CD14-positive monocyte (primary cell): Measurements from ENCODE around the gene ATG4D. TPM values are rescaled to one million over a fixed set of nuclear protein-coding genes. Genes with fewer than 3 reads are reported as not detected.

Experiments
- DNase-seq, 3 donors: peaks; one replicate each; pipeline ENCODE4 v3.0.0-alpha.2; 2011 to 2022
- H2AFZ ChIP-seq: 2 replicates; pipeline ENCODE4 v1.6.0; 2012; ENCODE audit warnings: mild to moderate bottlenecking, low read depth, low read length, inconsistent platforms; ENCODE audit not compliant: insufficient read depth, poor library complexity, severe bottlenecking
- H3K27ac ChIP-seq, 2 donors: 1 replicate in 1 of 2; 2 replicates in 1 of 2; pipeline ENCODE4 v1.5.1; 2012 to 2013; ENCODE audit warnings: low read length in 2 of 2, control low read depth in 1 of 2, inconsistent platforms in 1 of 2, low read depth in 1 of 2, mild to moderate bottlenecking in 1 of 2
- H3K27me3 ChIP-seq, 2 donors: one replicate each; pipeline versions ENCODE4 v1.6.0 to v1.6.1; 2011 to 2013; ENCODE audit warnings: low read length in 2 of 2; ENCODE audit not compliant: control insufficient read depth in 2 of 2, insufficient read depth in 2 of 2
- H3K36me3 ChIP-seq, 2 donors: replicated peaks in 1 of 2; 1 replicate in 1 of 2; 2 replicates in 1 of 2; pipeline versions ENCODE4 v1.5.1 to v1.6.1; 2012 to 2013; ENCODE audit warnings: low read length in 2 of 2, control low read depth in 1 of 2, inconsistent platforms in 1 of 2, mild to moderate bottlenecking in 1 of 2; ENCODE audit not compliant: insufficient read depth in 2 of 2, control insufficient read depth in 1 of 2
- H3K4me1 ChIP-seq, 2 donors: 1 replicate in 1 of 2; 2 replicates in 1 of 2; pipeline versions ENCODE4 v1.5.1 to v1.6.1; 2012 to 2013; ENCODE audit warnings: low read length in 2 of 2, control low read depth in 1 of 2, inconsistent platforms in 1 of 2, mild to moderate bottlenecking in 1 of 2, moderate library complexity in 1 of 2; ENCODE audit not compliant: insufficient read depth in 2 of 2, control insufficient read depth in 1 of 2
- H3K4me2 ChIP-seq: replicated peaks from 2 replicates; pipeline ENCODE3; 2012; ENCODE audit warnings: low read length, moderate library complexity, mild to moderate bottlenecking; ENCODE audit not compliant: poor library complexity, severe bottlenecking; ENCODE audit errors: extremely low read depth
- H3K4me3 ChIP-seq, 3 experiments: fragments of 200-600 bp in 1 of 3; sonication (generic) in 1 of 3; replicated peaks in 1 of 3; 1 replicate in 2 of 3; 2 replicates in 1 of 3; pipeline ENCODE4 v1.5.1; 2011 to 2013; ENCODE audit warnings: low read length in 3 of 3, mild to moderate bottlenecking in 3 of 3, control low read depth in 2 of 3, low read depth in 2 of 3, inconsistent platforms in 1 of 3, moderate library complexity in 1 of 3
- H3K79me2 ChIP-seq: 2 replicates; pipeline ENCODE4 v1.6.0; 2012; ENCODE audit warnings: mild to moderate bottlenecking, control low read depth, inconsistent platforms, low read length, moderate library complexity; ENCODE audit not compliant: insufficient read depth
- H3K9ac ChIP-seq: 2 replicates; pipeline ENCODE4 v1.6.0; 2017; ENCODE audit warnings: low read length, mild to moderate bottlenecking; ENCODE audit not compliant: insufficient read depth, poor library complexity, severe bottlenecking
- H3K9me3 ChIP-seq, 2 donors: replicated peaks in 1 of 2; 1 replicate in 1 of 2; 2 replicates in 1 of 2; pipeline versions ENCODE4 v1.5.1 to v1.6.1; 2012 to 2013; ENCODE audit warnings: low read length in 2 of 2, control low read depth in 1 of 2; ENCODE audit not compliant: control insufficient read depth in 1 of 2, insufficient read depth in 1 of 2
- H4K20me1 ChIP-seq: 2 replicates; pipeline ENCODE4 v1.6.0; 2012; ENCODE audit warnings: mild to moderate bottlenecking, low read length, control low read depth, moderate library complexity; ENCODE audit not compliant: insufficient read depth
- H3K27ac Mint-ChIP-seq, 7 donors: one replicate each; pipeline ENCODE4 v1.8.0; 2020; ENCODE audit warnings: mild to moderate bottlenecking in 7 of 7, mixed read lengths in 7 of 7, moderate library complexity in 6 of 7, inconsistent platforms in 2 of 7
- H3K27me3 Mint-ChIP-seq, 3 donors: one replicate each; pipeline ENCODE4 v1.8.0; 2021 to 2022; ENCODE audit warnings: low read depth in 3 of 3, mild to moderate bottlenecking in 3 of 3, mixed read lengths in 3 of 3, moderate library complexity in 3 of 3, inconsistent platforms in 1 of 3
- H3K36me3 Mint-ChIP-seq, 2 donors: one replicate each; pipeline ENCODE4 v1.8.0; 2020; ENCODE audit warnings: mixed read lengths in 2 of 2, inconsistent platforms in 1 of 2, mild to moderate bottlenecking in 1 of 2
- H3K4me1 Mint-ChIP-seq: one replicate; pipeline ENCODE4 v1.8.0; 2020; ENCODE audit warnings: mild to moderate bottlenecking, mixed read lengths
- H3K4me3 Mint-ChIP-seq, 2 donors: one replicate each; pipeline ENCODE4 v1.8.0; 2020; ENCODE audit warnings: mild to moderate bottlenecking in 2 of 2, mixed read lengths in 2 of 2, moderate library complexity in 1 of 2
- H3K9me3 Mint-ChIP-seq, 7 donors: one replicate each; pipeline ENCODE4 v1.8.0; 2020 to 2022; ENCODE audit warnings: mixed read lengths in 7 of 7, mild to moderate bottlenecking in 6 of 7, moderate library complexity in 6 of 7, inconsistent platforms in 2 of 7
- CTCF ChIP-seq: fragments of 200-600 bp; IDR thresholded peaks from one replicate; pipeline ENCODE4 v1.8.0; 2022; ENCODE audit warnings: antibody characterized with exemption, mild to moderate bottlenecking
- WGBS: methylation state at CpG from one replicate; pipeline ENCODE4 v1.1.5; 2013; ENCODE audit warnings: missing lambda C conversion rate; ENCODE audit not compliant: insufficient coverage; 5-methylcytosine and 5-hydroxymethylcytosine counted together
- intact Hi-C, 2 donors: fragments of 100-400 bp; cut with micrococcal nuclease; formaldehyde crosslinking; loops; one replicate each; pipeline versions ENCODE4 v1.15.0 to v1.15.1; 2023
- polyA plus RNA-seq, 3 donors: library from polyadenylated mRNA; depleted of rRNA in 1 of 3; unstranded in 2 of 3; stranded (reverse) in 1 of 3; fragments of 300-500 nt in 2 of 3; fragments of >200 nt in 1 of 3; fragmentation: Illumina TruSeq in 2 of 3; gene quantifications; 1 replicate in 2 of 3; 2 replicates in 1 of 3; pipeline ENCODE4 v1.2.3, GENCODE V29; 2012 to 2021

ATG4D gene
- polyA plus RNA-seq, 3 donors, result 10.7 to 52.8 (median 11.9) TPM

- Histone ChIP-seq H3K4me1 (peaks cover 5 to 6% of the 10 kb centered on the region in 2 donors), H4K20me1 (peaks cover 55% of the 10 kb centered on the region), H3K79me2 (peaks cover 10% of the 10 kb centered on the region), H2AFZ (no peak overlapping the region), H3K36me3 (peaks cover 71 to 93% of the 10 kb centered on the region in 2 donors), H3K27ac (no peak overlapping the region), H3K9me3 (peaks cover 0 to 4% of the 10 kb centered on the region in 2 donors), H3K27me3 (no peaks in the 10 kb centered on the region), H3K4me3 (no peak overlapping the region), H3K4me2 (no peak overlapping the region), H3K9ac (no peak overlapping the region)
- Mint-ChIP-seq H3K27ac (peak overlapping the region in 2 of 7 donors; percentile 6 to 16), H3K9me3 (peaks cover 0 to 8% (median 1%) of the 10 kb centered on the region in 7 donors), H3K4me1 (peaks cover 15% of the 10 kb centered on the region), H3K36me3 (peaks cover 67 to 91% of the 10 kb centered on the region in 2 donors), H3K27me3 (no peaks in the 10 kb centered on the region), H3K4me3 (no peak overlapping the region)
- intact Hi-C loops, result no loop called here
- WGBS, result 47% methylated on average over 5 of the region's 12 CpGs
- DNase-seq, result no peak
- TF ChIP-seq CTCF, result no peak
These were observed 8.1 kb downstream of the ATG4D start for GRCh38 chr19:10551698-10552301.

- Mint-ChIP-seq H3K9me3 (peaks cover 0 to 8% (median 1%) of the 10 kb centered on the region in 7 donors), H3K4me3 (no peak overlapping the region), H3K27ac (peak overlapping the region in 1 of 7 donors; percentile 1), H3K4me1 (peaks cover 15% of the 10 kb centered on the region), H3K27me3 (no peaks in the 10 kb centered on the region), H3K36me3 (peaks cover 65 to 89% of the 10 kb centered on the region in 2 donors)
- H2AFZ ChIP-seq, result no peak overlapping the region
- H3K4me2 ChIP-seq, result no peak overlapping the region
- peaks cover 0 to 4% of the 10 kb centered on the region in 2 donors for H3K9me3 ChIP-seq
- 83% methylated on average over 7 of the region's 12 CpGs for WGBS
- H4K20me1 ChIP-seq, result peaks cover 51% of the 10 kb centered on the region
- H3K27ac ChIP-seq, result peak overlapping the region; percentile 0 to 12
- H3K4me1 ChIP-seq, result peaks cover 5 to 6% of the 10 kb centered on the region in 2 donors
- peaks cover 69 to 92% of the 10 kb centered on the region in 2 donors for H3K36me3 ChIP-seq
- intact Hi-C loops, result no loop called here
- H3K4me3 ChIP-seq, result no peak overlapping the region
- no peaks in the 10 kb centered on the region for H3K27me3 ChIP-seq
- DNase-seq, result no peak
- H3K79me2 ChIP-seq, result peaks cover 6% of the 10 kb centered on the region
- H3K9ac ChIP-seq, result no peak overlapping the region
- TF ChIP-seq CTCF, result no peak
These were observed 8.9 kb downstream of the ATG4D start for GRCh38 chr19:10552510-10553053.
